GM12874 (cell line): ENCODE results near the gene WDR11.

Source experiments
- TF ChIP-seq, protein P1 (sequence below): IDR thresholded peaks from 2 replicates; pipeline ENCODE4 v1.5.1; 2011; ENCODE audit warnings: low read depth, mild to moderate bottlenecking, control low read depth, low read length, moderate library complexity; ENCODE audit not compliant: insufficient read depth

The WDR11 gene

DNA sequence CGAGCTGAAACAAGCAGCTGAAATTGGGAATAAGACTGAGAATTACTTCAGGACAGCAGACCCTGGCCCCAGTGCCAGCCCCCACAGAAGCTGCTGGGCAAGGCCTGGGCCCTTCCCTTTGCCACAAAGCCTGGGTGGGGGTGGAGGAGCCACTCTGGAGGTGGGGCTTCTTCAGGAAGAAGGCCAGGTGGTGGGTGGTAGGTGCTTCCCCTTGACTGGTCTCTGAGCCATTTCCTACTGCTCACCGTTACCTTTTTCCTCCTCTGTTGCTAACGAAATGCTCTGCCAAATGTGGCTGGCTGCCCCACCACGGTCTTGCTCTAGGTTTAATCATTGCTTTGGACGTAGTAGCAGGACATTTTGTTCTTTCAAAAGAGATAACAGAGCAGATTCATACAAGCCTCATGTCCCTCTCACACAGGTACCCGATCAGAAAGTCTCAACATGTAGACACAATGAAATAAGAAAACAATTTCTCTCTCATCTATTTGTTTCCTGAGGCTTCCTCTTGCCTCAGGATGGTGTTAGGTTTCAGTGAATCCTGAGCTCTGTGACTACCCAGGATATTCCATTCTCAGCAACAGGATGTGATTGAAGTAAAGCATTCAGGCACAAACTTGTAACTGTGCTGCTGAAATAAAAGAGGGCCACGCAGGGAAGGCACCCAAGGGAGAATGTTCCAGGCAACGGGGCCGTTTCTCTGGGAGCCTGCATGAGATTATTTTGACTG lies 66.5 kb downstream of the WDR11 start:
- TF ChIP-seq, protein P1, sequence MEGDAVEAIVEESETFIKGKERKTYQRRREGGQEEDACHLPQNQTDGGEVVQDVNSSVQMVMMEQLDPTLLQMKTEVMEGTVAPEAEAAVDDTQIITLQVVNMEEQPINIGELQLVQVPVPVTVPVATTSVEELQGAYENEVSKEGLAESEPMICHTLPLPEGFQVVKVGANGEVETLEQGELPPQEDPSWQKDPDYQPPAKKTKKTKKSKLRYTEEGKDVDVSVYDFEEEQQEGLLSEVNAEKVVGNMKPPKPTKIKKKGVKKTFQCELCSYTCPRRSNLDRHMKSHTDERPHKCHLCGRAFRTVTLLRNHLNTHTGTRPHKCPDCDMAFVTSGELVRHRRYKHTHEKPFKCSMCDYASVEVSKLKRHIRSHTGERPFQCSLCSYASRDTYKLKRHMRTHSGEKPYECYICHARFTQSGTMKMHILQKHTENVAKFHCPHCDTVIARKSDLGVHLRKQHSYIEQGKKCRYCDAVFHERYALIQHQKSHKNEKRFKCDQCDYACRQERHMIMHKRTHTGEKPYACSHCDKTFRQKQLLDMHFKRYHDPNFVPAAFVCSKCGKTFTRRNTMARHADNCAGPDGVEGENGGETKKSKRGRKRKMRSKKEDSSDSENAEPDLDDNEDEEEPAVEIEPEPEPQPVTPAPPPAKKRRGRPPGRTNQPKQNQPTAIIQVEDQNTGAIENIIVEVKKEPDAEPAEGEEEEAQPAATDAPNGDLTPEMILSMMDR: no peak

- TF ChIP-seq, protein P1: no peak
These were observed 75.4 kb downstream of the WDR11 start for GRCh38 chr10:120926611-120927010.

DNA sequence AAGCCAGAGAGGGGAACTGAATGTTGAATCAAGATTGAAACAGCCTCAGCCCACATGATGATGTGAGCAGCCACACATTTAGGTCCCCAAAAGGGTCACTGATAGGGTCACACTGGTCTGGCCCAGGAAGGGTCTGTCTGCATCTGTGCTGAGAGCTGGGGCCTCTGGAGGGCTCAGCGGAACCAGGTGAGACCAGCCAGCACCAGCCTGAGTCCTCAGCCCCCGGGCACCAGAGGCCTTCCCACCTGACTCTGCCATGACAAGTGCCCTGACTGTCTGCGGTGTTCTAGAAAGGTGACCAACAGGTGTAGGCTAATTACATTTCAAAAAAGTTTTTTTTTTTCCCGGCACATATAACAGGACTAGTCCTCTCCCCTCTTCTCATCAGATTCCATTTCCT lies 76.2 kb downstream of the WDR11 start:
- TF ChIP-seq, protein P1: no peak

DNA sequence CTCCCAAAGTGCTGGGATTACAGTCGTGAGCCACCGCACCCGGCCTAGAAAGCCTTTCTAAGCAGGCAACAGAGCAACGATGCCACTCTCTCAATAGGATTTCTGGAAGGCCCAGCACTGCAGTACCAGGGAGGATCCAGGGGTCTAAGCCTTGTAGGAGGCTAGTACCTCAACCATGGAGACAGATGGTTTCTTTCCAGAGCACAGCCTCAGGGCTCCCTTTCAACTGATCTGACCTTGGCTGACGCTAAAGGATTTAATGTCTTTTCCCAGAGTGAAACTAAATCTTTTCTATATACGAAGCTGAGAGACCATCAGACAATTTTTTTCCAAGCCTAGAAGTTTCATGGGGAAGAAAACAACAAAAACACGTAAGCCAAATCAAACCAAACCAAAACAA lies 78.0 kb downstream of the WDR11 start:
- TF ChIP-seq, protein P1: no peak

- TF ChIP-seq, protein P1: no peak
These were observed 80.3 kb downstream of the WDR11 start for GRCh38 chr10:120931423-120931822.

DNA sequence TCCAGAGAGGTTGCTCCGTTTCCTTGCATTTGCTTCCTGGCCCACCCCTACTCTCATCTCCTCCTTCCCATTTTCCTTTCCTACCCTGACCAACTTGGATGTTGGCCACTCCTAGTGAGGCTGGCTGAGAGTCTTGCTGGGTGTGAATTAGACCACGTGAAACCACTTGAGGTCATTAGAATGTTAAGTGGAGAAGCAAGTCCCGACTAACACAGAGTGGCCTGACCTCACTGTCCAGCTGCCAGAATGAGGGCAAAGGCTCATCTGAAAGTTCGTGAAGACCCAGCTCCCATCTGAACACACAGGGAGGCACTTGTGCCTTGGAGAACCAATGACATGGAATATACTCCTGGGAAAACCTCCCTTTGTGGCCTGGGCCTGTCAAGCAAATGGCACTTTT lies 80.8 kb downstream of the WDR11 start:
- TF ChIP-seq, protein P1: no peak

DNA sequence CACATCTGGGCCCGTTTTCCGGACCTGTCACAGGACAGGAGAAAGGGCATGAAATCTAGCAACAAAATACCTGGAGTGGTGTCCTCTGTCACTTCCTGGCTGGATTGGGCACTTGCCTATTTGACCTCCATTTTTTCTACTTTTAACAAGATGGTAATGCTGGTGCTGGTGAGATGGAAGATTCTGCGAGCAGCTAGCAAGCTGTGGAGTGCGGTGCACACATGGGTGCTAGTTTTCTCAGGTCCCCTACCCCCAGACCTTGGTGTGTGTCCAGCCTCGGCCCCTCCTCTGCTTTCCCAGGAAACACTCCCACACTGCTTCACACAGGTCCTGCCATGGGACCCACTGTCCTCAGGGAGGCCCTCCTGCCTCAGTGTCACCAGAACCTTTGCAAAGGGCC lies 87.7 kb downstream of the WDR11 start:
- TF ChIP-seq, protein P1: no peak
